ENCODE results near the gene ARHGAP15.

ARHGAP15 gene

DNA sequence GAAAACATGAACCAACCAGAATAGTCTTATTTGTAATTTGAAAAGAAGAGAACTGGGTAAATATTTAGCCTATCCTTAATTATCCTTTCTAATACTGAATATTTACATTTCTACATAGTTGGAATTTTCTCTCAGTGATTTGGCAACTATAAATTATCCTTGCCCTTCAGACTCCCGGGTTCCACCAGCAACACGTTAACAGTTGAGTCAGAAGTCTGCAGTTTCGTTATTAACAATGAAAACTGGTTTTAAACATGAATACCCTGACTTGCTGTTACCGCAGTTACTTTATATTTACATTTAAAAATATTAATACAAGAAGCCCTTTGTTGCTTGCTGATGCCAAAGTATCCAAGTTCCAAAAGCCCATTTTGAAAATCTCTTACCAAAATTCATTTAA, 673.0 kb downstream of the ARHGAP15 start:
- Histone ChIP-seq H3K27me3 (ENCODE audit: insufficient read depth, low read depth) (no peaks in the 10 kb centered on the region), H4K20me1 (ENCODE audit: insufficient read depth) (no peaks in the 10 kb centered on the region), H3K79me2 (ENCODE audit: insufficient read depth, low read depth) (no peaks in the 10 kb centered on the region), H3K27ac (no peak overlapping the region), H3K36me3 (ENCODE audit: insufficient read depth) (no peaks in the 10 kb centered on the region), H3K4me1 (ENCODE audit: low read depth, poor library complexity, severe bottlenecking) (no peaks in the 10 kb centered on the region), H3K9ac (no peak overlapping the region), H2AFZ (ENCODE audit: low read depth) (no peak overlapping the region), H3K4me3 (IDR thresholded peaks at IDR 0.05; ENCODE audit: insufficient read depth, low read depth, low read length) (no peak overlapping the region), H3K4me2 (no peak overlapping the region)
- TF ChIP-seq CTCF (conservative IDR thresholded peaks at IDR 0.05; ENCODE audit: low read depth, low read length) = no peak

- no peaks in the 10 kb centered on the region for H3K27me3 ChIP-seq (ENCODE audit: insufficient read depth, low read depth)
- no peak overlapping the region for H3K9ac ChIP-seq
- no peak overlapping the region for H3K27ac ChIP-seq
- no peak overlapping the region for H2AFZ ChIP-seq (ENCODE audit: low read depth)
- H3K79me2 ChIP-seq (ENCODE audit: insufficient read depth, low read depth) = no peaks in the 10 kb centered on the region
- no peak for TF ChIP-seq CTCF (conservative IDR thresholded peaks at IDR 0.05; ENCODE audit: low read depth, low read length)
- H4K20me1 ChIP-seq (ENCODE audit: insufficient read depth) = no peaks in the 10 kb centered on the region
- H3K4me2 ChIP-seq = no peak overlapping the region
- no peaks in the 10 kb centered on the region for H3K36me3 ChIP-seq (ENCODE audit: insufficient read depth)
- no peaks in the 10 kb centered on the region for H3K4me1 ChIP-seq (ENCODE audit: low read depth, poor library complexity, severe bottlenecking)
- no peak overlapping the region for H3K4me3 ChIP-seq (IDR thresholded peaks at IDR 0.05; ENCODE audit: insufficient read depth, low read depth, low read length)
Measured at GRCh38 chr2:143802871-143803650, 673.8 kb downstream of the ARHGAP15 start.

- TF ChIP-seq CTCF (conservative IDR thresholded peaks at IDR 0.05; ENCODE audit: low read depth, low read length) = no peak
- H3K4me3 ChIP-seq (IDR thresholded peaks at IDR 0.05; ENCODE audit: insufficient read depth, low read depth, low read length) = no peak overlapping the region
- no peaks in the 10 kb centered on the region for H3K79me2 ChIP-seq (ENCODE audit: insufficient read depth, low read depth)
- no peaks in the 10 kb centered on the region for H3K36me3 ChIP-seq (ENCODE audit: insufficient read depth)
- H3K27me3 ChIP-seq (ENCODE audit: insufficient read depth, low read depth) = no peaks in the 10 kb centered on the region
- H4K20me1 ChIP-seq (ENCODE audit: insufficient read depth) = no peaks in the 10 kb centered on the region
- H3K4me1 ChIP-seq (ENCODE audit: low read depth, poor library complexity, severe bottlenecking) = no peaks in the 10 kb centered on the region
- H3K4me2 ChIP-seq = no peak overlapping the region
- H3K27ac ChIP-seq = no peak overlapping the region
- no peak overlapping the region for H2AFZ ChIP-seq (ENCODE audit: low read depth)
- no peak overlapping the region for H3K9ac ChIP-seq
Measured at GRCh38 chr2:143803936-143804335, 674.7 kb downstream of the ARHGAP15 start.

- Histone ChIP-seq H3K27ac (no peak overlapping the region), H3K4me3 (IDR thresholded peaks at IDR 0.05; ENCODE audit: insufficient read depth, low read depth, low read length) (no peak overlapping the region), H3K79me2 (ENCODE audit: insufficient read depth, low read depth) (no peaks in the 10 kb centered on the region), H2AFZ (ENCODE audit: low read depth) (no peak overlapping the region), H3K36me3 (ENCODE audit: insufficient read depth) (no peaks in the 10 kb centered on the region), H4K20me1 (ENCODE audit: insufficient read depth) (no peaks in the 10 kb centered on the region), H3K4me1 (ENCODE audit: low read depth, poor library complexity, severe bottlenecking) (no peaks in the 10 kb centered on the region), H3K4me2 (no peak overlapping the region), H3K9ac (no peak overlapping the region), H3K27me3 (ENCODE audit: insufficient read depth, low read depth) (no peaks in the 10 kb centered on the region)
- TF ChIP-seq CTCF (conservative IDR thresholded peaks at IDR 0.05; ENCODE audit: low read depth, low read length) = no peak
Measured at GRCh38 chr2:143805666-143806065, 676.4 kb downstream of the ARHGAP15 start.

Measured in KMS-11 (cell line).